K562 (cell line): Measurements from ENCODE around the gene HOXC10. TPM values are rescaled to one million over a fixed set of nuclear protein-coding genes. Genes with fewer than 3 reads are reported as not detected.

Source experiments
- ATAC-seq: fragments of 200-7000 bp; cut with Tn5 transposase; 3 replicates; pipeline ENCODE4 v1.9.1; 2020; ENCODE audit warnings: moderate library complexity
- BruUV-seq: library from RNA; stranded (reverse); fragments of 400-500 nt; replicated peaks from 2 replicates; lab custom pipeline; 2021; lab: Mats Ljungman, UMichigan
- CTCF ChIA-PET: fragments of 300-600 bp; formaldehyde crosslinking; extraction: SDS; loops from one replicate; lab custom pipeline; 2021; ENCODE audit warnings: low intra/inter-chr PET ratio; lab: Yijun Ruan, JAX
- POLR2A ChIA-PET: fragments of 300-600, 350-650 bp; sonication (Branson Sonifier 250); formaldehyde crosslinking; extraction: SDS; loops from one replicate; lab custom pipeline; 2021; ENCODE audit warnings: antibody characterized with exemption, inconsistent platforms; lab: Yijun Ruan, JAX
- DNase-seq, 4 experiments: peaks; one replicate each; pipeline versions ENCODE4 v3.0.0 to v3.0.0-alpha.2; 2011 to 2018; ENCODE audit warnings: low spot score in 3 of 4, mixed read lengths in 3 of 4; ENCODE audit errors: extremely low read depth in 1 of 4
- FAIRE-seq: peaks from 2 replicates; lab custom pipeline; 2011; peaks lifted over from hg19 to GRCh38; lab: Jason Lieb, UNC
- H2AFZ ChIP-seq: 2 replicates; pipeline ENCODE4 v1.6.0; 2011; ENCODE audit warnings: low read depth, low read length, control low read depth, inconsistent platforms
- H3K27ac ChIP-seq: fragments of 200-600 bp; 3 replicates; pipeline ENCODE4 v1.8.0; 2011; ENCODE audit warnings: low read depth, mild to moderate bottlenecking, control low read depth, inconsistent platforms, low read length, moderate library complexity, mixed read lengths; ENCODE audit errors: extremely low read depth
- H3K27me3 ChIP-seq, 2 experiments: fragments of 300-600 bp in 1 of 2; 2 replicates in 1 of 2; 3 replicates in 1 of 2; pipeline versions ENCODE4 v1.6.0 to v1.8.0; 2011; ENCODE audit warnings: inconsistent platforms in 2 of 2, low read length in 2 of 2, mild to moderate bottlenecking in 1 of 2, mixed read lengths in 1 of 2, moderate library complexity in 1 of 2; ENCODE audit not compliant: control insufficient read depth in 2 of 2, insufficient read depth in 2 of 2
- H3K36me3 ChIP-seq: fragments of 300-600 bp; 3 replicates; pipeline ENCODE4 v1.8.0; 2011; ENCODE audit warnings: mild to moderate bottlenecking, low read length, inconsistent platforms; ENCODE audit not compliant: control insufficient read depth, insufficient read depth
- H3K4me1 ChIP-seq, 2 experiments: fragments of 200-600 bp in 1 of 2; replicated peaks in 1 of 2; 2 replicates in 1 of 2; 3 replicates in 1 of 2; pipeline versions ENCODE4 v1.5.1 to v1.8.0; 2011; ENCODE audit warnings: inconsistent platforms in 2 of 2, low read length in 2 of 2, mild to moderate bottlenecking in 1 of 2, mixed read lengths in 1 of 2, moderate library complexity in 1 of 2; ENCODE audit not compliant: control insufficient read depth in 2 of 2, insufficient read depth in 2 of 2
- H3K4me2 ChIP-seq: 2 replicates; pipeline ENCODE4 v1.6.1; 2011; ENCODE audit warnings: low read length, control low read depth, inconsistent platforms, mixed read lengths; ENCODE audit not compliant: insufficient read depth
- H3K4me3 ChIP-seq: fragments of 200-600 bp; sonication (generic), shearing (Covaris generic); 2 replicates; pipeline ENCODE4 v1.5.1; 2016; ENCODE audit warnings: control low read depth, inconsistent platforms
- H3K79me2 ChIP-seq: fragments of 200-600 bp; 3 replicates; pipeline ENCODE4 v1.8.0; 2011; ENCODE audit warnings: low read length, inconsistent platforms; ENCODE audit not compliant: control insufficient read depth, insufficient read depth
- H3K9ac ChIP-seq, 2 experiments: 2 replicates each; pipeline versions ENCODE4 v1.6.0 to v1.6.1; 2011; ENCODE audit warnings: low read depth in 2 of 2, low read length in 2 of 2, control low read depth in 1 of 2, inconsistent platforms in 1 of 2, mild to moderate bottlenecking in 1 of 2, mixed read lengths in 1 of 2; ENCODE audit not compliant: insufficient read depth in 1 of 2
- H3K9me1 ChIP-seq: one replicate; pipeline ENCODE4 v1.6.0; 2011; ENCODE audit warnings: inconsistent platforms, mild to moderate bottlenecking, low read length, moderate library complexity; ENCODE audit not compliant: control insufficient read depth, insufficient read depth
- H3K9me3 ChIP-seq: replicated peaks from 2 replicates; pipeline ENCODE4 v1.5.1; 2011; ENCODE audit warnings: low read depth, low read length, inconsistent platforms; ENCODE audit not compliant: control insufficient read depth, insufficient read depth
- H4K20me1 ChIP-seq: replicated peaks from 2 replicates; pipeline ENCODE4 v1.6.1; 2011; ENCODE audit warnings: low read length, inconsistent platforms, mixed read lengths; ENCODE audit not compliant: control insufficient read depth, insufficient read depth
- BRF1 ChIP-seq: IDR thresholded peaks from 3 replicates; pipeline ENCODE4 v1.6.1; 2011; ENCODE audit warnings: borderline replicate concordance, mild to moderate bottlenecking; ENCODE audit not compliant: insufficient read length; ENCODE audit errors: extremely low read depth
- CEBPB ChIP-seq: fragments of 450-650 bp; IDR thresholded peaks from 2 replicates; pipeline ENCODE4 v1.6.1; 2016; ENCODE audit warnings: missing genetic modification characterization, missing compliant biosample characterization
- NR2C1 ChIP-seq, 2 experiments: fragments of 450-650 bp; IDR thresholded peaks; 2 replicates each; pipeline ENCODE4 v1.6.1; 2017; ENCODE audit warnings: mild to moderate bottlenecking in 2 of 2, antibody characterized with exemption in 1 of 2, inconsistent platforms in 1 of 2, missing compliant biosample characterization in 1 of 2, missing genetic modification characterization in 1 of 2
- POLR2G ChIP-seq: fragments of 200-400 bp; formaldehyde crosslinking; IDR thresholded peaks from 2 replicates; pipeline ENCODE4 v1.6.1; 2017; ENCODE audit warnings: low read depth, mild to moderate bottlenecking, antibody characterized with exemption, low read length, moderate library complexity
- PRPF4 ChIP-seq: fragments of 200-400 bp; formaldehyde crosslinking; IDR thresholded peaks from one replicate; pipeline ENCODE4 v1.6.1; 2017; ENCODE audit warnings: low read length, low read depth, mild to moderate bottlenecking; ENCODE audit not compliant: insufficient read depth, poor library complexity, severe bottlenecking
- ZNF3 ChIP-seq: fragments of 250-450 bp; sonication (Bioruptor Pico); IDR thresholded peaks from 2 replicates; pipeline ENCODE4 v1.5.0; 2021; ENCODE audit warnings: mild to moderate bottlenecking, moderate library complexity
- WGBS: fragments of 100-300 bp; shearing (Covaris generic); methylation state at CpG from one replicate; pipeline ENCODE4 v1.1.6; 2016; ENCODE audit warnings: low coverage, mixed read lengths; ENCODE audit not compliant: insufficient coverage; ENCODE audit errors: missing lambda C conversion rate; 5-methylcytosine and 5-hydroxymethylcytosine counted together
- in situ Hi-C: fragments of 300-500 bp; cut with MboI; formaldehyde crosslinking; loops from 4 replicates; pipeline ENCODE4 v1.15.0; 2018; ENCODE audit warnings: inconsistent platforms, mixed read lengths
- intact Hi-C: fragments of 100-400 bp; cut with micrococcal nuclease; formaldehyde crosslinking; loops from 2 replicates; pipeline ENCODE4 v1.14.2; 2022
- polyA plus RNA-seq, 8 experiments: library from polyadenylated mRNA; depleted of rRNA in 4 of 8; stranded (reverse) in 5 of 8; unstranded in 3 of 8; fragments of >200 nt; fragmentation: Nextera tagmentation in 2 of 8; fragmentation: Illumina TruSeq in 1 of 8; extraction: Ambion mirVana in 2 of 8; extraction: Trizol in 1 of 8; gene quantifications; 2 replicates each; pipeline versions ENCODE4 v1.2.1 to v1.2.3, GENCODE V29; 2011 to 2014; ENCODE audit warnings: inconsistent platforms in 1 of 8, missing spikeins in 1 of 8
- total RNA-seq, 7 experiments: library from RNA; depleted of rRNA in 6 of 7; stranded (reverse); fragments of >200 nt in 6 of 7; fragmentation: Illumina TruSeq in 2 of 7; extraction: Trizol in 2 of 7; gene quantifications; 2 replicates each; pipeline versions ENCODE4 v1.2.1 to v1.2.3, GENCODE V29; 2011 to 2021; ENCODE audit warnings: low replicate concordance in 1 of 7

HOXC10 gene
- total and polyA plus RNA-seq, 9 of the 15 experiments (the other 6 are each of a cell fraction or from before 2014, with no cell fraction given), result 0.13 to 0.77 (median 0.35) TPM; not detected in 2

DNA sequence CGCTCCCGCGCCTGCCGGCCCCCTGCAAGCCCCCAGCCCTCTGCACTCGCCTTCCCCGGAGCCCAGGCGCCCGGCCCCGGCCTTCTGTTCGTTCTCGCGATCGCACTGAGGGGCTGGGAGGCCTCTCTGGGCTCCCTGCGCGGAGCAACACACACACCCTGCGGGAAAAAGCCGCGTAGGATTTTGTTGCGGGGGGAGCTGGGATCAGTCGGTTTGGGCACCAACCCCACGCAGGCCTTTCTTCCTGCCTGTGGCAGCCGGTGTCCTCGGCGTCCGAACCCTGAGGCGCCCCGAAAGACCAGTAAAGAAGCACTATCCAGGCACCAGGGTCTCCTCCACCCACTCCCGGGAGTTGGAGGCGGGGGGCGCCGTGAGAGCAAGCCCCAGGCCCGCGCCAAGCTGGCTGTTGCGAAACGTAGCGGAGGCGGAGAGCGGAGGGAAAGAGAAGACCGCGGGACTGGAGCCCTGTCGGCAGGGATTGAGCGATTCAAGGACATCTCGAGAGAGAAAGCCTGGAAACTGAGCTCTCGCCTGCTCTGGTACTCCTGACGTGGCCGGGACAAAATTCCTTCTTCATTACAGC, 46.0 kb downstream of the HOXC10 start:
- intact Hi-C loops (no loop called here), in situ Hi-C loops (no loop called here)
- TF ChIP-seq PRPF4 (peak; percentile 26), NR2C1 (IDR thresholded peaks at IDR 0.05) (no peak), NR2C1 (tag; IDR thresholded peaks at IDR 0.05) (no peak), POLR2G (0 out of 2 replicates have a peak, but pooled peaks have one; percentile 22), BRF1 (no peak), CEBPB (tag) (peak; percentile 22; the same call in 1 of the 2 replicates), ZNF3 (CRISPR knock-in tag) (no peak)
- Histone ChIP-seq H3K36me3 (peaks cover 2% of the 10 kb centered on the region; the same call in 1 of the 3 replicates), H3K4me2 (no peak overlapping the region), H3K27me3 (no peaks in the 10 kb centered on the region), H3K79me2 (no peaks in the 10 kb centered on the region), H3K9me1 (no peaks in the 10 kb centered on the region), H3K9me3 (no peaks in the 10 kb centered on the region), H2AFZ (no peak overlapping the region), H3K4me3 (no peak overlapping the region), H4K20me1 (no peaks in the 10 kb centered on the region), H3K4me1 (peaks cover 2 to 25% of the 10 kb centered on the region in 2 experiments; a peak in 3 of 5 replicates), H3K27ac (no peak overlapping the region), H3K9ac (no peak overlapping the region)
- DNase-seq (no peak), ATAC-seq (no peak), FAIRE-seq (no peak)
- BruUV-seq, result no TSS peak
- CTCF ChIA-PET, result interaction anchor here (2.6 kb wide), 1 partner anchor 170 kb away, joined by 36 read pairs; no protein-coding TSS in a partner anchor
- WGBS, result 78% methylated on average over 19 of the region's 46 CpGs
- POLR2A ChIA-PET, result interaction anchor here (0.8 to 1.0 kb wide), 3 partner anchors 8 to 166 kb away, joined by 3 to 5 read pairs (median 4); no protein-coding TSS in a partner anchor
